GM23338 (cell line): Measurements from ENCODE around the gene GSAP. TPM values are rescaled to one million over a fixed set of nuclear protein-coding genes. Genes with fewer than 3 reads are reported as not detected.

ENCODE experiments used
- ATAC-seq: fragments of 200-7000 bp; cut with Tn5 transposase; 3 replicates; pipeline ENCODE4 v1.9.1; 2020
- DNase-seq: peaks from one replicate; pipeline ENCODE4 v3.0.0-alpha.2; 2015; ENCODE audit warnings: low spot score
- H2AFZ ChIP-seq: fragments of 200-600 bp; sonication (generic); 2 replicates; pipeline ENCODE4 v1.8.0; 2016; ENCODE audit warnings: antibody characterized with exemption, mild to moderate bottlenecking, moderate library complexity
- H3F3A ChIP-seq: fragments of 200-600 bp; sonication (generic); replicated peaks from 2 replicates; pipeline ENCODE4 v1.8.0; 2017; ENCODE audit warnings: antibody characterized with exemption, mixed run types, low read depth
- H3K27ac ChIP-seq: fragments of 200-600 bp; sonication (generic); 2 replicates; pipeline ENCODE4 v1.6.1; 2016; ENCODE audit warnings: low read depth
- H3K27me3 ChIP-seq: fragments of 200-600 bp; sonication (generic); 2 replicates; pipeline ENCODE4 v1.8.0; 2016; ENCODE audit warnings: mild to moderate bottlenecking, mixed run types, moderate library complexity; ENCODE audit not compliant: insufficient read depth
- H3K36me3 ChIP-seq: fragments of 200-600 bp; sonication (generic); 2 replicates; pipeline ENCODE4 v1.8.0; 2016; ENCODE audit warnings: mild to moderate bottlenecking; ENCODE audit not compliant: insufficient read depth
- H3K4me1 ChIP-seq: fragments of 200-600 bp; sonication (generic); 2 replicates; pipeline ENCODE4 v1.8.0; 2016; ENCODE audit warnings: mild to moderate bottlenecking, moderate library complexity; ENCODE audit not compliant: insufficient read depth
- H3K4me2 ChIP-seq: fragments of 200-600 bp; sonication (generic); 2 replicates; pipeline ENCODE4 v1.7.1; 2017; ENCODE audit warnings: mixed run types
- H3K4me3 ChIP-seq: fragments of 200-600 bp; sonication (generic); 2 replicates; pipeline ENCODE4 v1.6.1; 2016; ENCODE audit warnings: mixed run types
- H3K79me2 ChIP-seq: fragments of 200-600 bp; sonication (generic); replicated peaks from 2 replicates; pipeline ENCODE4 v1.8.0; 2017; ENCODE audit warnings: mild to moderate bottlenecking; ENCODE audit not compliant: insufficient read depth
- H3K9me2 ChIP-seq: fragments of 200-600 bp; sonication (generic); 2 replicates; pipeline ENCODE4 v1.8.0; 2017; ENCODE audit not compliant: insufficient read depth
- H4K20me1 ChIP-seq: fragments of 200-600 bp; sonication (generic); replicated peaks from 2 replicates; pipeline ENCODE4 v1.8.0; 2017; ENCODE audit warnings: mild to moderate bottlenecking; ENCODE audit not compliant: insufficient read depth
- H3K27ac Mint-ChIP-seq: 2 replicates; pipeline ENCODE4 v1.8.0; 2020; ENCODE audit warnings: inconsistent platforms, mild to moderate bottlenecking, moderate library complexity, mixed read lengths
- H3K27me3 Mint-ChIP-seq: 3 replicates; pipeline ENCODE4 v1.8.0; 2022; ENCODE audit warnings: low read depth, mild to moderate bottlenecking, moderate library complexity, mixed read lengths, inconsistent platforms; ENCODE audit not compliant: insufficient read depth, poor library complexity
- H3K36me3 Mint-ChIP-seq: 3 replicates; pipeline ENCODE4 v1.8.0; 2021; ENCODE audit warnings: low read depth, mild to moderate bottlenecking, inconsistent platforms, moderate library complexity, mixed read lengths
- H3K4me1 Mint-ChIP-seq: 3 replicates; pipeline ENCODE4 v1.8.0; 2020; ENCODE audit warnings: mild to moderate bottlenecking, inconsistent platforms, mixed read lengths
- H3K4me3 Mint-ChIP-seq: 3 replicates; pipeline ENCODE4 v1.8.0; 2021; ENCODE audit warnings: moderate library complexity, mild to moderate bottlenecking, inconsistent platforms, mixed read lengths
- H3K9me3 Mint-ChIP-seq: 3 replicates; pipeline ENCODE4 v1.8.0; 2020; ENCODE audit warnings: moderate library complexity, mild to moderate bottlenecking, inconsistent platforms, mixed read lengths
- CREB1 ChIP-seq: fragments of 250-450 bp; sonication (Bioruptor Pico); IDR thresholded peaks from 2 replicates; pipeline ENCODE4 v1.5.0; 2020; ENCODE audit warnings: low read depth, mild to moderate bottlenecking, moderate library complexity
- ETS1 ChIP-seq: IDR thresholded peaks from 2 replicates; pipeline ENCODE4 v1.6.1; 2016; ENCODE audit warnings: antibody characterized with exemption
- EZH2 ChIP-seq: fragments of 200-600 bp; sonication (generic); IDR thresholded peaks from one replicate; pipeline ENCODE4 v1.8.0; 2017; ENCODE audit warnings: antibody characterized with exemption, mild to moderate bottlenecking, low read depth; ENCODE audit not compliant: unreplicated experiment
- EZH2phosphoT487 ChIP-seq: fragments of 200-600 bp; sonication (generic); IDR thresholded peaks from one replicate; pipeline ENCODE4 v1.8.1; 2018; ENCODE audit warnings: antibody characterized with exemption; ENCODE audit not compliant: unreplicated experiment
- JUNB ChIP-seq: IDR thresholded peaks from one replicate; pipeline ENCODE4 v1.6.1; 2016; ENCODE audit warnings: antibody characterized with exemption; ENCODE audit not compliant: unreplicated experiment
- NANOG ChIP-seq: IDR thresholded peaks from 2 replicates; pipeline ENCODE4 v1.6.1; 2016; ENCODE audit warnings: antibody characterized with exemption, borderline replicate concordance
- POLR2AphosphoS5 ChIP-seq: IDR thresholded peaks from 2 replicates; pipeline ENCODE4 v1.6.1; 2016; ENCODE audit warnings: antibody characterized with exemption, low read depth
- REST ChIP-seq: IDR thresholded peaks from one replicate; pipeline ENCODE4 v1.6.1; 2018; ENCODE audit warnings: antibody characterized with exemption; ENCODE audit not compliant: unreplicated experiment
- STAT1 ChIP-seq: IDR thresholded peaks from one replicate; pipeline ENCODE4 v1.6.1; 2016; ENCODE audit warnings: antibody characterized with exemption; ENCODE audit not compliant: unreplicated experiment
- ZNF331 ChIP-seq: fragments of 250-450 bp; sonication (Bioruptor Pico); IDR thresholded peaks from 2 replicates; pipeline ENCODE4 v1.5.0; 2020; ENCODE audit warnings: low read depth, mild to moderate bottlenecking, moderate library complexity
- ZNF462 ChIP-seq: fragments of 250-450 bp; sonication (Bioruptor Pico); IDR thresholded peaks from 2 replicates; pipeline ENCODE4 v1.5.0; 2020; ENCODE audit warnings: mild to moderate bottlenecking, moderate library complexity
- polyA plus RNA-seq: library from polyadenylated mRNA; unstranded; fragments of >200 nt; fragmentation: Nextera tagmentation; extraction: Ambion mirVana; gene quantifications from 2 replicates; pipeline ENCODE4 v1.2.1, GENCODE V29; 2016
- total RNA-seq: library from RNA; depleted of rRNA; stranded (reverse); fragments of >200 nt; shearing (Covaris generic); gene quantifications from 2 replicates; pipeline ENCODE4 v1.2.3, GENCODE V29; 2014

GSAP gene
- total and polyA plus RNA-seq, 2 experiments from 2014 or later, result 0.63 to 1.1 TPM

- TF ChIP-seq REST (no peak), STAT1 (no peak), POLR2AphosphoS5 (no peak), EZH2phosphoT487 (no peak), CREB1 (CRISPR knock-in tag) (no peak), EZH2 (no peak), ZNF331 (CRISPR knock-in tag) (no peak)
Observed at GRCh38 chr7:77270094-77270480, 146.1 kb downstream of the GSAP start (continued).

GRCh38 chr7:77269360-77270093 lies 146.6 kb downstream of the GSAP start:
- no peak for TF ChIP-seq ZNF462 (CRISPR knock-in tag)
- no peak for TF ChIP-seq CREB1 (CRISPR knock-in tag)
- TF ChIP-seq JUNB, result no peak
- no peak for TF ChIP-seq NANOG
- TF ChIP-seq ETS1, result no peak
- Histone ChIP-seq H3K36me3 (no peaks in the 10 kb centered on the region), H3K4me2 (no peak overlapping the region), H2AFZ (no peak overlapping the region), H3K79me2 (no peaks in the 10 kb centered on the region), H3K27ac (no peak overlapping the region), H3K4me1 (no peaks in the 10 kb centered on the region), H4K20me1 (no peaks in the 10 kb centered on the region), H3F3A (no peaks in the 10 kb centered on the region), H3K27me3 (no peaks in the 10 kb centered on the region), H3K9me2 (no peaks in the 10 kb centered on the region), H3K4me3 (no peak overlapping the region)
- Mint-ChIP-seq H3K36me3 (no peaks in the 10 kb centered on the region), H3K27me3 (no peaks in the 10 kb centered on the region), H3K27ac (no peak overlapping the region), H3K4me1 (no peaks in the 10 kb centered on the region), H3K9me3 (no peaks in the 10 kb centered on the region), H3K4me3 (no peak overlapping the region)
- DNase-seq (no peak), ATAC-seq (no peak)
